Caki2 (cell line): ENCODE data around the gene DBN1. TPM values are rescaled to one million over a fixed set of nuclear protein-coding genes. Genes with fewer than 3 reads are reported as not detected.
"Not testable (repeated sequence)": the region's sequence is repeated elsewhere in the genome, so short reads cannot be mapped to it uniquely, and the experiment has no call there.

ENCODE experiments used
- DNase-seq: peaks from one replicate; pipeline ENCODE4 v3.0.0-alpha.2; 2015; ENCODE audit warnings: low read depth
- in situ Hi-C: cut with HindIII; loops from 2 replicates; pipeline ENCODE4 v1.10.0; 2016; ENCODE audit warnings: low sequenced_read_pairs, low pct_unique_long_range_greater_than_20kb, mixed read lengths
- total RNA-seq: library from RNA; depleted of rRNA; stranded (reverse); fragments of >200 nt; shearing (Covaris generic); gene quantifications from 2 replicates; pipeline ENCODE4 v1.2.3, GENCODE V29; 2014; ENCODE audit warnings: low replicate concordance

The DBN1 gene
- total RNA-seq, 1 experiment from 2014 or later = 175 TPM

- peak; percentile 98 for DNase-seq
- in situ Hi-C loops = no loop called here
Measured at GRCh38 chr5:177494346-177495195, 21.1 kb upstream of the DBN1 start.

- in situ Hi-C loops = no loop called here
- DNase-seq = no peak
Measured at GRCh38 chr5:177493795-177494345, 20.4 kb upstream of the DBN1 start.

GRCh38 chr5:177492841-177493240 is 19.4 kb upstream of the DBN1 start:
- DNase-seq = no peak
- in situ Hi-C loops = no loop called here

- no peak for DNase-seq
- in situ Hi-C loops = no loop called here
Measured at GRCh38 chr5:177491983-177492746, 18.7 kb upstream of the DBN1 start.

- peak; percentile 48 for DNase-seq
- in situ Hi-C loops = no loop called here
Measured at GRCh38 chr5:177491429-177491945, 18.1 kb upstream of the DBN1 start.

GRCh38 chr5:177490992-177491391 is 17.6 kb upstream of the DBN1 start:
- no peak for DNase-seq
- in situ Hi-C loops = no loop called here

- in situ Hi-C loops = no loop called here
- DNase-seq = no peak
Measured at GRCh38 chr5:177490311-177490991, 17.0 kb upstream of the DBN1 start.

- in situ Hi-C loops = no loop called here
- no peak for DNase-seq
Measured at GRCh38 chr5:177489119-177489716, 15.8 kb upstream of the DBN1 start.

- DNase-seq = no peak
- in situ Hi-C loops = no loop called here
Measured at GRCh38 chr5:177487975-177488374, 14.5 kb upstream of the DBN1 start.

GRCh38 chr5:177487144-177487543 is 13.7 kb upstream of the DBN1 start:
- no peak for DNase-seq
- in situ Hi-C loops = no loop called here

- in situ Hi-C loops = no loop called here
- no peak for DNase-seq
Measured at GRCh38 chr5:177486256-177486655, 12.8 kb upstream of the DBN1 start.

GRCh38 chr5:177485753-177486152 is 12.3 kb upstream of the DBN1 start:
- DNase-seq, in situ Hi-C loops: not testable (repeated sequence)

GRCh38 chr5:177484902-177485549 is 11.6 kb upstream of the DBN1 start:
- in situ Hi-C loops = no loop called here
- no peak for DNase-seq

- in situ Hi-C loops = no loop called here
- no peak for DNase-seq
Measured at GRCh38 chr5:177483994-177484901, 10.8 kb upstream of the DBN1 start.

GRCh38 chr5:177483042-177483441 is 9.6 kb upstream of the DBN1 start:
- in situ Hi-C loops = no loop called here
- no peak for DNase-seq

- DNase-seq = no peak
- in situ Hi-C loops = no loop called here
Measured at GRCh38 chr5:177482359-177482795, 8.9 kb upstream of the DBN1 start.

GRCh38 chr5:177479774-177480173 is 6.3 kb upstream of the DBN1 start:
- no peak for DNase-seq

More at GRCh38 chr5:177479774-177480173, 6.3 kb upstream of the DBN1 start:
- in situ Hi-C loops = no loop called here
